Adrenal gland (tissue), 5 donors: Measurements from ENCODE around the gene TAS1R1.

ENCODE experiments used
- POLR2A ChIP-seq, 2 donors: fragments of 450-650 bp; IDR thresholded peaks; one replicate each; pipeline ENCODE4 v1.6.1; 2017; ENCODE audit warnings: antibody characterized with exemption in 2 of 2, mild to moderate bottlenecking in 2 of 2, moderate library complexity in 1 of 2
- TF ChIP-seq, protein P1 (sequence below), 6 experiments: fragments of 450-650 bp in 4 of 6; fragments of 200-600 bp in 2 of 6; sonication (generic) in 1 of 6; IDR thresholded peaks; 1 replicate in 5 of 6; 2 replicates in 1 of 6; pipeline versions ENCODE4 v1.5.1 to v1.8.0; 2016 to 2021; ENCODE audit warnings: antibody characterized with exemption in 6 of 6, mild to moderate bottlenecking in 2 of 6, moderate library complexity in 1 of 6
- donor health status: DM: no; HTN: no; CAD: no.

DNA sequence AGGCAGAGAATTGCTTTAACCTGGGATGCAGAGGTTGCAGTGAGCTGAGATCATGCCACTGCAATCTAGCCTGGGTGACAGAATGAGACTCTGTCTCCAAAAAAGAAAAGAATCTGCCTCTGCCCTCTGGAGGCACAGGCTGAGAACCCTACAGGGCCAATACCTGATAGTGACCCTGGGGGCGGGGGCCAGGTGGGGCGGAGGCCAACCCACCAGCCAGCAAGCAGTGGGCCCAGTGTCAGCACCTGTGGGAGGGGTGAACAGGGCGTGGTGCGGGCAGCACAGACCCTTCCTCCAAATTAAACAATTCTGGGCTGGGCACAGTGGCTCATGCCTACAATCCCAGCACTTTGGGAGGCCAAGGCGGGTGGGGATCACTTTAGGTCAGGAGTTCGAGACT lies 44.6 kb upstream of the TAS1R1 start:
- TF ChIP-seq POLR2A (IDR thresholded peaks at IDR 0.05), result no peak
- TF ChIP-seq, protein P1, sequence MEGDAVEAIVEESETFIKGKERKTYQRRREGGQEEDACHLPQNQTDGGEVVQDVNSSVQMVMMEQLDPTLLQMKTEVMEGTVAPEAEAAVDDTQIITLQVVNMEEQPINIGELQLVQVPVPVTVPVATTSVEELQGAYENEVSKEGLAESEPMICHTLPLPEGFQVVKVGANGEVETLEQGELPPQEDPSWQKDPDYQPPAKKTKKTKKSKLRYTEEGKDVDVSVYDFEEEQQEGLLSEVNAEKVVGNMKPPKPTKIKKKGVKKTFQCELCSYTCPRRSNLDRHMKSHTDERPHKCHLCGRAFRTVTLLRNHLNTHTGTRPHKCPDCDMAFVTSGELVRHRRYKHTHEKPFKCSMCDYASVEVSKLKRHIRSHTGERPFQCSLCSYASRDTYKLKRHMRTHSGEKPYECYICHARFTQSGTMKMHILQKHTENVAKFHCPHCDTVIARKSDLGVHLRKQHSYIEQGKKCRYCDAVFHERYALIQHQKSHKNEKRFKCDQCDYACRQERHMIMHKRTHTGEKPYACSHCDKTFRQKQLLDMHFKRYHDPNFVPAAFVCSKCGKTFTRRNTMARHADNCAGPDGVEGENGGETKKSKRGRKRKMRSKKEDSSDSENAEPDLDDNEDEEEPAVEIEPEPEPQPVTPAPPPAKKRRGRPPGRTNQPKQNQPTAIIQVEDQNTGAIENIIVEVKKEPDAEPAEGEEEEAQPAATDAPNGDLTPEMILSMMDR (IDR thresholded peaks at IDR 0.05), result no peak
